Amygdala (tissue), 56 donors: Measurements from ENCODE around the gene PRSS27.

Source experiments
- DNase-seq, 56 donors: peaks; one replicate each; lab custom pipeline; 2025; lab: John Stamatoyannopoulos, UW

The PRSS27 gene

GRCh38 chr16:2711370-2712062 lies 8.5 kb downstream of the PRSS27 start:
- no peak for DNase-seq

GRCh38 chr16:2710711-2711231 lies 9.3 kb downstream of the PRSS27 start:
- DNase-seq: peak in 32 of 56 donors; percentile 12 to 81 (median 43)

GRCh38 chr16:2710021-2710710 lies 9.9 kb downstream of the PRSS27 start:
- no peak for DNase-seq

GRCh38 chr16:2709588-2709984 lies 10.4 kb downstream of the PRSS27 start:
- no peak for DNase-seq

- DNase-seq: no peak
Measured at GRCh38 chr16:2708955-2709587, 11.0 kb downstream of the PRSS27 start.

GRCh38 chr16:2708290-2708639 lies 11.8 kb downstream of the PRSS27 start:
- DNase-seq: no peak

GRCh38 chr16:2707368-2708289 lies 12.4 kb downstream of the PRSS27 start:
- DNase-seq: peak in 9 of 56 donors; percentile 9 to 65 (median 38)

- no peak for DNase-seq
Measured at GRCh38 chr16:2706611-2707311, 13.3 kb downstream of the PRSS27 start.

- DNase-seq: no peak
Measured at GRCh38 chr16:2706085-2706484, 13.9 kb downstream of the PRSS27 start.

- no peak for DNase-seq
Measured at GRCh38 chr16:2705351-2705750, 14.7 kb downstream of the PRSS27 start.

GRCh38 chr16:2704983-2705275 lies 15.1 kb downstream of the PRSS27 start:
- DNase-seq: no peak

- no peak for DNase-seq
Measured at GRCh38 chr16:2704166-2704982, 15.7 kb downstream of the PRSS27 start.

- peak in 19 of 56 donors; percentile 6 to 64 (median 40) for DNase-seq
Measured at GRCh38 chr16:2702871-2703745, 16.9 kb downstream of the PRSS27 start.

GRCh38 chr16:2702438-2702825 lies 17.6 kb downstream of the PRSS27 start:
- DNase-seq: no peak

- DNase-seq: no peak
Measured at GRCh38 chr16:2701713-2702437, 18.1 kb downstream of the PRSS27 start.

GRCh38 chr16:2701272-2701671 lies 18.8 kb downstream of the PRSS27 start:
- no peak for DNase-seq

- DNase-seq: no peak
Measured at GRCh38 chr16:2700786-2701185, 19.2 kb downstream of the PRSS27 start.
